HepG2 (cell line): ENCODE results near the gene GMPPA. TPM values are rescaled to one million over a fixed set of nuclear protein-coding genes. Genes with fewer than 3 reads are reported as not detected.
A peak's percentile ranks its signal among the peaks of the same experiment; 100 is the strongest.

ENCODE experiments used
- HMG20B ChIP-seq: conservative IDR thresholded peaks from 2 replicates; pipeline ENCODE4 v1.6.1; 2016; ENCODE audit warnings: missing genetic modification reagents, missing compliant biosample characterization
- KMT2B ChIP-seq: IDR thresholded peaks from 2 replicates; pipeline ENCODE4 v1.6.1; 2016; ENCODE audit warnings: missing genetic modification reagents, missing compliant biosample characterization
- NKX3-1 ChIP-seq: sonication (generic); formaldehyde crosslinking; IDR thresholded peaks from 2 replicates; pipeline ENCODE4 v1.5.0; 2020; ENCODE audit warnings: missing genetic modification reagents
- RARA ChIP-seq: IDR thresholded peaks from 2 replicates; pipeline ENCODE4 v1.6.1; 2016; ENCODE audit warnings: missing genetic modification reagents, missing compliant biosample characterization
- YY1 ChIP-seq: IDR thresholded peaks from 2 replicates; pipeline ENCODE4 v1.6.1; 2011; ENCODE audit warnings: low read length, low read depth, moderate library complexity, mild to moderate bottlenecking; ENCODE audit not compliant: insufficient read depth, insufficient replicate concordance
- ZNF713 ChIP-seq: sonication (generic); formaldehyde crosslinking; IDR thresholded peaks from 2 replicates; pipeline ENCODE4 v1.4.0; 2020; ENCODE audit warnings: mild to moderate bottlenecking, missing genetic modification reagents
- polyA plus RNA-seq, 8 experiments: library from polyadenylated mRNA; depleted of rRNA in 3 of 8; stranded (reverse) in 7 of 8; unstranded in 1 of 8; fragments of >200 nt; fragmentation: Illumina TruSeq in 4 of 8; extraction: Trizol in 4 of 8; gene quantifications; 2 replicates each; pipeline versions ENCODE4 v1.2.1 to v1.2.3, GENCODE V29; 2011 to 2016; ENCODE audit warnings: low read depth in 4 of 8, missing spikeins in 1 of 8, mixed read lengths in 1 of 8; ENCODE audit not compliant: insufficient read depth in 1 of 8
- total RNA-seq, 5 experiments: library from RNA; depleted of rRNA; stranded (reverse); fragments of >200 nt; fragmentation: Illumina TruSeq; extraction: Trizol; gene quantifications; 2 replicates each; pipeline ENCODE4 v1.2.3, GENCODE V29; 2016; ENCODE audit warnings: low read depth in 1 of 5
- TF ChIP-seq, protein P1 (sequence below): IDR thresholded peaks from 2 replicates; pipeline ENCODE4 v1.6.1; 2016
- TF ChIP-seq, protein P2 (sequence below): sonication (generic); formaldehyde crosslinking; IDR thresholded peaks from 2 replicates; pipeline ENCODE4 v1.4.0; 2020; ENCODE audit warnings: missing genetic modification reagents
- TF ChIP-seq, protein P3 (sequence below): sonication (generic); formaldehyde crosslinking; IDR thresholded peaks from 2 replicates; pipeline ENCODE4 v1.4.0; 2020; ENCODE audit warnings: mild to moderate bottlenecking, missing genetic modification reagents
- TF ChIP-seq, protein P4 (sequence below): sonication (generic); formaldehyde crosslinking; conservative IDR thresholded peaks from 2 replicates; pipeline ENCODE4 v1.4.0; 2020; ENCODE audit warnings: mild to moderate bottlenecking, missing genetic modification reagents, moderate library complexity

GMPPA gene
- total and polyA plus RNA-seq, 2 of the 13 experiments (the other 11 are each of a cell fraction or from before 2014, with no cell fraction given), result 81.1 to 106 TPM

DNA sequence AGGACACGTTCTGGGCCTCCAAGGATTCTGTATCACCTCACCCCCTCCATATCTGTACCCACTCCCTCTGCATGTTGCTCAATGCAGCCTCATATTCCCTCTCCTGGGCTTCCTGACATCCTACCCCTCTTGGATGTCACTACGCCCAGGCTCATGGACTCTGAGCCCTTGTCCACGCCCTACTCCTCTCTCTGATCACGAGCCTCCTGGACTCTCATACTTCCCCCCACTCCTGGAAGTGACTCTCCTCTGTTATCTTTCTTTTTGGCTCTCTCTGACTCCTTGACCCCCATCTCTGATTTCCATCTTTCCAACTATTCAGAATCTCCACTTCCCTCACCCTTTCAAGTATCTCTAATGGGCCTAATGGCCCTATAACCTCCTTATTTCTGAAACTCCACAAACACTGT lies 47.3 kb downstream of the GMPPA start (continued):
- peak; percentile 78 for TF ChIP-seq RARA
- 0 out of 2 replicates have a peak, but pooled peaks have one; percentile 26 for TF ChIP-seq HMG20B (CRISPR knock-in tag)
- TF ChIP-seq, protein P1, sequence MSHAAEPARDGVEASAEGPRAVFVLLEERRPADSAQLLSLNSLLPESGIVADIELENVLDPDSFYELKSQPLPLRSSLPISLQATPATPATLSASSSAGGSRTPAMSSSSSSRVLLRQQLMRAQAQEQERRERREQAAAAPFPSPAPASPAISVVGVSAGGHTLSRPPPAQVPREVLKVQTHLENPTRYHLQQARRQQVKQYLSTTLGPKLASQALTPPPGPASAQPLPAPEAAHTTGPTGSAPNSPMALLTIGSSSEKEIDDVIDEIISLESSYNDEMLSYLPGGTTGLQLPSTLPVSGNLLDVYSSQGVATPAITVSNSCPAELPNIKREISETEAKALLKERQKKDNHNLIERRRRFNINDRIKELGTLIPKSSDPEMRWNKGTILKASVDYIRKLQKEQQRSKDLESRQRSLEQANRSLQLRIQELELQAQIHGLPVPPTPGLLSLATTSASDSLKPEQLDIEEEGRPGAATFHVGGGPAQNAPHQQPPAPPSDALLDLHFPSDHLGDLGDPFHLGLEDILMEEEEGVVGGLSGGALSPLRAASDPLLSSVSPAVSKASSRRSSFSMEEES, result peak; percentile 98
- TF ChIP-seq, protein P2, sequence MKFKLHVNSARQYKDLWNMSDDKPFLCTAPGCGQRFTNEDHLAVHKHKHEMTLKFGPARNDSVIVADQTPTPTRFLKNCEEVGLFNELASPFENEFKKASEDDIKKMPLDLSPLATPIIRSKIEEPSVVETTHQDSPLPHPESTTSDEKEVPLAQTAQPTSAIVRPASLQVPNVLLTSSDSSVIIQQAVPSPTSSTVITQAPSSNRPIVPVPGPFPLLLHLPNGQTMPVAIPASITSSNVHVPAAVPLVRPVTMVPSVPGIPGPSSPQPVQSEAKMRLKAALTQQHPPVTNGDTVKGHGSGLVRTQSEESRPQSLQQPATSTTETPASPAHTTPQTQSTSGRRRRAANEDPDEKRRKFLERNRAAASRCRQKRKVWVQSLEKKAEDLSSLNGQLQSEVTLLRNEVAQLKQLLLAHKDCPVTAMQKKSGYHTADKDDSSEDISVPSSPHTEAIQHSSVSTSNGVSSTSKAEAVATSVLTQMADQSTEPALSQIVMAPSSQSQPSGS (CRISPR knock-in tag), result 0 out of 2 replicates have a peak, but pooled peaks have one; percentile 36
- TF ChIP-seq NKX3-1, result no peak
- TF ChIP-seq KMT2B (CRISPR knock-in tag), result peak; percentile 52; the same call in 1 of the 2 replicates
- TF ChIP-seq, protein P3, sequence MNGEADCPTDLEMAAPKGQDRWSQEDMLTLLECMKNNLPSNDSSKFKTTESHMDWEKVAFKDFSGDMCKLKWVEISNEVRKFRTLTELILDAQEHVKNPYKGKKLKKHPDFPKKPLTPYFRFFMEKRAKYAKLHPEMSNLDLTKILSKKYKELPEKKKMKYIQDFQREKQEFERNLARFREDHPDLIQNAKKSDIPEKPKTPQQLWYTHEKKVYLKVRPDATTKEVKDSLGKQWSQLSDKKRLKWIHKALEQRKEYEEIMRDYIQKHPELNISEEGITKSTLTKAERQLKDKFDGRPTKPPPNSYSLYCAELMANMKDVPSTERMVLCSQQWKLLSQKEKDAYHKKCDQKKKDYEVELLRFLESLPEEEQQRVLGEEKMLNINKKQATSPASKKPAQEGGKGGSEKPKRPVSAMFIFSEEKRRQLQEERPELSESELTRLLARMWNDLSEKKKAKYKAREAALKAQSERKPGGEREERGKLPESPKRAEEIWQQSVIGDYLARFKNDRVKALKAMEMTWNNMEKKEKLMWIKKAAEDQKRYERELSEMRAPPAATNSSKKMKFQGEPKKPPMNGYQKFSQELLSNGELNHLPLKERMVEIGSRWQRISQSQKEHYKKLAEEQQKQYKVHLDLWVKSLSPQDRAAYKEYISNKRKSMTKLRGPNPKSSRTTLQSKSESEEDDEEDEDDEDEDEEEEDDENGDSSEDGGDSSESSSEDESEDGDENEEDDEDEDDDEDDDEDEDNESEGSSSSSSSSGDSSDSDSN, result 0 out of 2 replicates have a peak, but pooled peaks have one; percentile 50
- TF ChIP-seq, protein P4, sequence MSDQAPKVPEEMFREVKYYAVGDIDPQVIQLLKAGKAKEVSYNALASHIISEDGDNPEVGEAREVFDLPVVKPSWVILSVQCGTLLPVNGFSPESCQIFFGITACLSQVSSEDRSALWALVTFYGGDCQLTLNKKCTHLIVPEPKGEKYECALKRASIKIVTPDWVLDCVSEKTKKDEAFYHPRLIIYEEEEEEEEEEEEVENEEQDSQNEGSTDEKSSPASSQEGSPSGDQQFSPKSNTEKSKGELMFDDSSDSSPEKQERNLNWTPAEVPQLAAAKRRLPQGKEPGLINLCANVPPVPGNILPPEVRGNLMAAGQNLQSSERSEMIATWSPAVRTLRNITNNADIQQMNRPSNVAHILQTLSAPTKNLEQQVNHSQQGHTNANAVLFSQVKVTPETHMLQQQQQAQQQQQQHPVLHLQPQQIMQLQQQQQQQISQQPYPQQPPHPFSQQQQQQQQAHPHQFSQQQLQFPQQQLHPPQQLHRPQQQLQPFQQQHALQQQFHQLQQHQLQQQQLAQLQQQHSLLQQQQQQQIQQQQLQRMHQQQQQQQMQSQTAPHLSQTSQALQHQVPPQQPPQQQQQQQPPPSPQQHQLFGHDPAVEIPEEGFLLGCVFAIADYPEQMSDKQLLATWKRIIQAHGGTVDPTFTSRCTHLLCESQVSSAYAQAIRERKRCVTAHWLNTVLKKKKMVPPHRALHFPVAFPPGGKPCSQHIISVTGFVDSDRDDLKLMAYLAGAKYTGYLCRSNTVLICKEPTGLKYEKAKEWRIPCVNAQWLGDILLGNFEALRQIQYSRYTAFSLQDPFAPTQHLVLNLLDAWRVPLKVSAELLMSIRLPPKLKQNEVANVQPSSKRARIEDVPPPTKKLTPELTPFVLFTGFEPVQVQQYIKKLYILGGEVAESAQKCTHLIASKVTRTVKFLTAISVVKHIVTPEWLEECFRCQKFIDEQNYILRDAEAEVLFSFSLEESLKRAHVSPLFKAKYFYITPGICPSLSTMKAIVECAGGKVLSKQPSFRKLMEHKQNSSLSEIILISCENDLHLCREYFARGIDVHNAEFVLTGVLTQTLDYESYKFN, result peak; percentile 89
- TF ChIP-seq ZNF713, result no peak
- TF ChIP-seq YY1, result peak; percentile 8
